ENCODE data around the gene DIS3L2. TPM values are rescaled to one million over a fixed set of nuclear protein-coding genes. Genes with fewer than 3 reads are reported as not detected.

DIS3L2 gene
- total and polyA plus RNA-seq, 2 experiments from 2014 or later = 9.3 to 15.6 TPM

GRCh38 chr2:232139786-232140562 lies 178.5 kb downstream of the DIS3L2 start:
- Histone ChIP-seq H3K9me2 (ENCODE audit: insufficient read depth) (no peaks in the 10 kb centered on the region), H3K9ac (no peak overlapping the region), H4K20me1 (ENCODE audit: insufficient read depth) (no peaks in the 10 kb centered on the region), H3F3A (ENCODE audit: insufficient read depth) (peaks cover 42% of the 10 kb centered on the region), H3K27me3 (replicated peaks; ENCODE audit: insufficient read depth) (no peaks in the 10 kb centered on the region), H3K36me3 (ENCODE audit: low read depth) (no peaks in the 10 kb centered on the region; the same call in 1 of the 2 replicates), H3K4me3 (0 out of 2 replicates have a peak overlapping the region, but pooled peaks have one; percentile 11), H2AFZ (no peak overlapping the region), H3K79me2 (ENCODE audit: insufficient read depth) (no peaks in the 10 kb centered on the region), H3K27ac (peak overlapping the region; percentile 35), H3K4me2 (ENCODE audit: unreplicated experiment) (peak overlapping the region; percentile 13), H3K9me3 (ENCODE audit: low read depth) (no peaks in the 10 kb centered on the region), H3K4me1 (ENCODE audit: insufficient read depth) (peaks cover 47% of the 10 kb centered on the region)
- 34 to 39% methylated on average over 2 of the region's 2 CpGs for WGBS, 2 experiments (ENCODE audit: low coverage in 1 of 2, low lambda C conversion rate in 2 of 2, missing lambda C conversion rate in 2 of 2)
- TF ChIP-seq EZH2 (IDR thresholded peaks at IDR 0.05; ENCODE audit: insufficient read depth, poor library complexity, severe bottlenecking) = no peak
- 0 out of 2 replicates have a peak, but pooled peaks have one; percentile 27 for TF ChIP-seq EZH2phosphoT487 (IDR thresholded peaks at IDR 0.05; ENCODE audit: insufficient read depth, low read depth)
- in situ Hi-C loops (cut with MboI) = loop anchor here (10.0 kb wide), 1 partner anchor 215 kb away; the partner anchor contains the start of gene NPPC
- peak; percentile 78 for DNase-seq

DNA sequence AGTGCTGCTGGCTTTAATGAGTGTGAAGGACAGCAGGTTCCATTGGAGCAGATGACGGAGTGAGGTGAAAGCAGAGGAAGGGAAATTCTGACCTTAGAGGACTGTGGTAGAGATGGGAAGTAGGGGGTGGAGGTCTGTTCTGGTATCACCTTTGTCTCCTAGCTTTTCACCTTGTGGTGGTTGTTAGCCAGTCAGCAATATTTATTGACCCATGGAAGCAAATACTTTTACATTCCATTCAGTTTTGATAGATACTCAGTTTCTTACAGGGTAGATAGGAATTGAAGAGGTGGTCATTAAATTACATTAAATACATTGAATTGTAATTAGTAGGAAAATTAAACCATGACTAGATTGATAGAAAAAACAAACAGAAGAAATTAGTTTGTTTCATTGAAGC lies 180.1 kb downstream of the DIS3L2 start:
- Histone ChIP-seq H3K9me3 (ENCODE audit: low read depth) (no peaks in the 10 kb centered on the region), H3K27ac (no peak overlapping the region), H3K4me2 (ENCODE audit: unreplicated experiment) (no peak overlapping the region), H3K4me1 (ENCODE audit: insufficient read depth) (peaks cover 51% of the 10 kb centered on the region), H3K27me3 (replicated peaks; ENCODE audit: insufficient read depth) (no peaks in the 10 kb centered on the region), H3K9ac (no peak overlapping the region), H2AFZ (no peak overlapping the region), H3K9me2 (ENCODE audit: insufficient read depth) (no peaks in the 10 kb centered on the region), H3K4me3 (no peak overlapping the region), H3K36me3 (ENCODE audit: low read depth) (no peaks in the 10 kb centered on the region; the same call in 1 of the 2 replicates), H4K20me1 (ENCODE audit: insufficient read depth) (no peaks in the 10 kb centered on the region), H3F3A (ENCODE audit: insufficient read depth) (peaks cover 42% of the 10 kb centered on the region), H3K79me2 (ENCODE audit: insufficient read depth) (no peaks in the 10 kb centered on the region)
- in situ Hi-C loops (cut with MboI) = no loop called here
- 100% methylated on average over 1 of the region's 1 CpG for WGBS, 2 experiments (ENCODE audit: low coverage in 1 of 2, low lambda C conversion rate in 2 of 2, missing lambda C conversion rate in 2 of 2)
- DNase-seq = no peak
- TF ChIP-seq EZH2phosphoT487 (IDR thresholded peaks at IDR 0.05; ENCODE audit: insufficient read depth, low read depth) (no peak), EZH2 (IDR thresholded peaks at IDR 0.05; ENCODE audit: insufficient read depth, poor library complexity, severe bottlenecking) (no peak)

DNA sequence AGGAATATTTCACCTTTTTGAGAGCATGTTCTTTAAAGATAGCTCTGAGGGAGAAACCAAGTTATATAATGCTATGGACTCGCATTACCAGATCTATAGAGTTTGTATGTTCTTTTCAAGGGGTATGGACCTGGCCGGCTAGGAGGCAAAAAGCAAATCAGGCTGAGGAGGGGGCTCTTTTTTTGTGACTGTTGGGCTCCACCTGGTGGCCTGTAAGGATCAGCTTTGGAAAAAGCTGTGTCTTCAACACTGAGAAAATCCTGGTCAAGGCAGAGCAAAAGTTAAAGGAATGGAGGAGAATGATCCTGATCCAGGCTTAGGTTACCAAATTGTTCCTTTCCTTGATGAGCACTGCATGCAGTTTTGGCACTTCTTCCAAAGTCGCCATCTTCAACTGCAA lies 180.5 kb downstream of the DIS3L2 start:
- no peak overlapping the region for H3K27ac ChIP-seq
- H3F3A ChIP-seq (ENCODE audit: insufficient read depth) = peaks cover 39% of the 10 kb centered on the region
- no peaks in the 10 kb centered on the region for H3K9me2 ChIP-seq (ENCODE audit: insufficient read depth)
- H3K36me3 ChIP-seq (ENCODE audit: low read depth) = no peaks in the 10 kb centered on the region; the same call in 1 of the 2 replicates
- WGBS, 2 experiments (ENCODE audit: low coverage in 1 of 2, low lambda C conversion rate in 2 of 2, missing lambda C conversion rate in 2 of 2) = 52 to 66% methylated on average over 3 of the region's 3 CpGs
- H2AFZ ChIP-seq = no peak overlapping the region
- peak; percentile 37 for DNase-seq
- H3K79me2 ChIP-seq (ENCODE audit: insufficient read depth) = no peaks in the 10 kb centered on the region
- H3K9me3 ChIP-seq (ENCODE audit: low read depth) = no peaks in the 10 kb centered on the region
- no peaks in the 10 kb centered on the region for H4K20me1 ChIP-seq (ENCODE audit: insufficient read depth)
- no peak overlapping the region for H3K4me2 ChIP-seq (ENCODE audit: unreplicated experiment)
- peaks cover 49% of the 10 kb centered on the region for H3K4me1 ChIP-seq (ENCODE audit: insufficient read depth)
- no peak overlapping the region for H3K4me3 ChIP-seq
- in situ Hi-C loops (cut with MboI) = no loop called here
- H3K27me3 ChIP-seq (replicated peaks; ENCODE audit: insufficient read depth) = no peaks in the 10 kb centered on the region
- no peak overlapping the region for H3K9ac ChIP-seq
- no peak for TF ChIP-seq EZH2phosphoT487 (IDR thresholded peaks at IDR 0.05; ENCODE audit: insufficient read depth, low read depth)

- peaks cover 34% of the 10 kb centered on the region for H3F3A ChIP-seq (ENCODE audit: insufficient read depth)
- H3K9me3 ChIP-seq (ENCODE audit: low read depth) = no peaks in the 10 kb centered on the region
- in situ Hi-C loops (cut with MboI) = no loop called here
- H3K4me1 ChIP-seq (ENCODE audit: insufficient read depth) = peaks cover 45% of the 10 kb centered on the region
- H2AFZ ChIP-seq = no peak overlapping the region
- H3K9ac ChIP-seq = no peak overlapping the region
- TF ChIP-seq EZH2phosphoT487 (IDR thresholded peaks at IDR 0.05; ENCODE audit: insufficient read depth, low read depth) (no peak), EZH2 (IDR thresholded peaks at IDR 0.05; ENCODE audit: insufficient read depth, poor library complexity, severe bottlenecking) (no peak)
- H3K27ac ChIP-seq = no peak overlapping the region
- DNase-seq = no peak
- H3K79me2 ChIP-seq (ENCODE audit: insufficient read depth) = no peaks in the 10 kb centered on the region
- H3K27me3 ChIP-seq (replicated peaks; ENCODE audit: insufficient read depth) = no peaks in the 10 kb centered on the region
- no peak overlapping the region for H3K4me3 ChIP-seq
- WGBS, 2 experiments (ENCODE audit: low coverage in 1 of 2, low lambda C conversion rate in 2 of 2, missing lambda C conversion rate in 2 of 2) = 95 to 96% methylated on average over 5 of the region's 5 CpGs
- H4K20me1 ChIP-seq (ENCODE audit: insufficient read depth) = no peaks in the 10 kb centered on the region
- H3K9me2 ChIP-seq (ENCODE audit: insufficient read depth) = no peaks in the 10 kb centered on the region
- no peaks in the 10 kb centered on the region; the same call in 1 of the 2 replicates for H3K36me3 ChIP-seq (ENCODE audit: low read depth)
- no peak overlapping the region for H3K4me2 ChIP-seq (ENCODE audit: unreplicated experiment)
Observed at GRCh38 chr2:232142502-232142901, 181.0 kb downstream of the DIS3L2 start.
